Activated naive CD8-positive, alpha-beta T cell treated with anti-CD3 and anti-CD28 coated beads, Interleukin-2, amount 50 U/mL, for 24 hours (primary cell): Measurements from ENCODE around the gene DNAJB11.

Experiments
- ATAC-seq: fragments of 150-1000 bp; cut with Tn5 transposase; one replicate; pipeline ENCODE4 v1.10.0; 2021
- DNase-seq: peaks from one replicate; pipeline ENCODE4 v3.0.0; 2021
- H3K27ac Mint-ChIP-seq: one replicate; pipeline ENCODE4 v1.8.0; 2021; ENCODE audit warnings: mild to moderate bottlenecking, mixed read lengths
- H3K27me3 Mint-ChIP-seq: one replicate; pipeline ENCODE4 v1.8.0; 2021; ENCODE audit warnings: mixed read lengths
- H3K36me3 Mint-ChIP-seq: one replicate; pipeline ENCODE4 v1.8.0; 2021; ENCODE audit warnings: low read depth, mixed read lengths
- H3K4me1 Mint-ChIP-seq: one replicate; pipeline ENCODE4 v1.8.0; 2021; ENCODE audit warnings: mixed read lengths
- H3K4me3 Mint-ChIP-seq: one replicate; pipeline ENCODE4 v1.8.0; 2021; ENCODE audit warnings: mild to moderate bottlenecking, moderate library complexity, mixed read lengths
- H3K9me3 Mint-ChIP-seq: one replicate; pipeline ENCODE4 v1.8.0; 2021; ENCODE audit warnings: mixed read lengths

The DNAJB11 gene

DNA sequence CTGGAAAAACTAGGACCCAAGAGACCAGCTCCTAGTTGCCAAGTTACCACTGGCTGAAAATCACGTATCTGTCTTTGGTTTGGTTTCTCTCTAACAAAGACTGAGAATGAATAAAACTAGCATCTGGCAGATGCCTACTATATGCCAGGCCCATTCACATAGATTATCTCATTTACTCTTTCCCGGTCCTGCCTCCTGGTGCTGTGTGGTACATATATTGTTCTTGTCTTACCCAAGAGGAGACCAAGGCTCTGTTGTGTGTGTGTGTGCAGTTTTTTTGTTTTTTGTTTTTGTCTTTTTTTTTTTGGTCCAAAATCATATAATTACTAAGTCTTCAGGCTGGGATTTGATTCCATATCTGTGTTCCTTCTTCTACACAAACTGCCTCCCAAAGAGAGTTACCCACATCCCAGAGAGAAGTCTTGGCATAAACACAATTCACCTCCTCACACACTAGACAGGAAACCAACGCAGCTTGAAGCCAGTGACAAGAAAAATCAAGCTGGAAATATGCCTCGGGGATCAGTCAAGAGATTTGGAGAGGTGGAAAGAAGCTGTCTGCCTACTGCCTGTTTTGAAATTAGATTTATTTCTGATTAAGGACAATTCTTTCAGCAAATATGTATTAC is 43.2 kb downstream of the DNAJB11 start:
- H3K27ac Mint-ChIP-seq = no peak overlapping the region
- H3K9me3 Mint-ChIP-seq = no peaks in the 10 kb centered on the region
- no peak for DNase-seq
- H3K36me3 Mint-ChIP-seq = no peaks in the 10 kb centered on the region
- no peak overlapping the region for H3K4me3 Mint-ChIP-seq
- H3K27me3 Mint-ChIP-seq = peaks cover 37% of the 10 kb centered on the region
- ATAC-seq = no peak
- H3K4me1 Mint-ChIP-seq = peaks cover 26% of the 10 kb centered on the region

DNA sequence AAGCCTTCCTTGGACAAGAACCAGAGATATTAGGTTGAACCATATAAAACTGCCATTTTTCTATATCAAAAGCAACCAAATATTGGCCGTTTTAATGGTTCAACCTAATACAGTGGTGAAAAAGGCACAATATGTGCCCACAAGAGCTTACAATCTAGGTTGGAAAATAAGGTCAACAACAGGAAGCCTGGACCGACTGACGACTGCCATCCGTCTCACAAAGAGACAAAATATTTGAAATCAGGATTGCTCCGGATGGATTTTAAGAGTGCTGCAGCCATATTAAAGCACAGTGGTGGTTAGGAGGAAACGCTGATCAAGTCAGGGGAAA is 43.7 kb downstream of the DNAJB11 start:
- DNase-seq (no peak), ATAC-seq (no peak)
- no peaks in the 10 kb centered on the region for H3K36me3 Mint-ChIP-seq
- H3K9me3 Mint-ChIP-seq = no peaks in the 10 kb centered on the region
- peak overlapping the region; percentile 30 for H3K4me3 Mint-ChIP-seq
- peaks cover 26% of the 10 kb centered on the region for H3K4me1 Mint-ChIP-seq
- no peak overlapping the region for H3K27ac Mint-ChIP-seq
- H3K27me3 Mint-ChIP-seq = peaks cover 38% of the 10 kb centered on the region

DNA sequence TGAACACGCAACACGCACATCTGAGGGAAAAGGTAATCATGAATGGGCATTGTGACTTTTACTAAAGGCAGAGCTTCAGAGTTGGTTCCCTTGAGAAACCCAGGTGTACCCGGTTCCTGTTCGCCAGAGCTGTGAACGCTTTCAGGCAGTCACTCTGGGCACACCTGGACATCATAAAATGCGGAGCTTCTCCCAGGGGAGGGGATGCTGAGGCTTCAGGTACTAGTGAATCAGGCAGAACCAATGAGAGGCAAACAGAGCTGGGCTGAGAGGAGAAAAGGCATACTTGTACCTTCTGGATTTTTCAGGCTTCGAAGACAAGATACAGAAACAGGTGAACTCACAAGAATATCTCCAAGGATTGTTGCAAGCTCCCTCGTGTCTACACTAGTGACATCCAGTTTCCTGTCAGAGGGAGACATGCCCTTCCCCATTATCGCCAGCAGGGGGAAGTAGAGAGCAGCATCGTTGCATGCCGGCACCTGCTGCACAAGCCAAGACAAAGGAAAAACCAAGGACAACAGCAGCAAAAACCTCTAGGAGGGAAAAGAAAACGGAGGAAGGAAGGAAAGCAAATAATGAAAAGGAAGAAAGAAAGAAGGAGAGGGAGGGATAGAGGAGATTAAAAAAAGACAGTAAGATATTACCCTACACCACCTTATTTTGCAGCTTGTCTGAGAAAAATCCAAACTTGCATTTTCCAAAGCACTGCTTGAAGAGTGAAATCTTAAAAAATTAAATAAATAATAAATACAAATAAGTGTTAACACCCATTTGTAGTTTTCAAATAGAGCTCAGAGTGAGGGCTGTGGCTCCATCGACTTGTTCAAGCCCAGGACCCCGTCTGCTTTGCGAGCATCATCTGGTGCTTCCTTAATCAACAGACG is 44.3 kb downstream of the DNAJB11 start:
- Mint-ChIP-seq H3K27ac (peak overlapping the region; percentile 7), H3K27me3 (peaks cover 41% of the 10 kb centered on the region), H3K9me3 (no peaks in the 10 kb centered on the region), H3K4me3 (peak overlapping the region; percentile 30), H3K36me3 (no peaks in the 10 kb centered on the region), H3K4me1 (peaks cover 26% of the 10 kb centered on the region)
- DNase-seq (peak; percentile 78), ATAC-seq (peak; percentile 45)

DNA sequence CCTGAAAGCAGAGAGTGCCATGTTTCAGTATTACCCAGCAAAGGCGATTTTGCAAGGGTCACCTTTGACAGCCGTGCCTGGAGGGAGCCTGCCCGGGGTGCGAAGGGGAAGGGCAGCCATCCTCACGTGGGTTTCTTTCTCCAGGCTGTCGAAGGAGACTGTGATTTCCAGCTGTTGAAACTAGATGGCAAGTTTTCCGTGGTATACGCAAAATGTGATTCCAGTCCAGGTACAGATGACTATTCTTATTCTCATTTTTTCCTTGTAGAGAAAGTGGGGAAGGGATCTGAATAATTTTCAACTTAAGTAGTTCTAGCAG is 45.7 kb downstream of the DNAJB11 start:
- peaks cover 26% of the 10 kb centered on the region for H3K4me1 Mint-ChIP-seq
- DNase-seq (no peak), ATAC-seq (no peak)
- no peaks in the 10 kb centered on the region for H3K9me3 Mint-ChIP-seq
- H3K27me3 Mint-ChIP-seq = peaks cover 46% of the 10 kb centered on the region
- H3K4me3 Mint-ChIP-seq = no peak overlapping the region
- no peaks in the 10 kb centered on the region for H3K36me3 Mint-ChIP-seq
- no peak overlapping the region for H3K27ac Mint-ChIP-seq

DNA sequence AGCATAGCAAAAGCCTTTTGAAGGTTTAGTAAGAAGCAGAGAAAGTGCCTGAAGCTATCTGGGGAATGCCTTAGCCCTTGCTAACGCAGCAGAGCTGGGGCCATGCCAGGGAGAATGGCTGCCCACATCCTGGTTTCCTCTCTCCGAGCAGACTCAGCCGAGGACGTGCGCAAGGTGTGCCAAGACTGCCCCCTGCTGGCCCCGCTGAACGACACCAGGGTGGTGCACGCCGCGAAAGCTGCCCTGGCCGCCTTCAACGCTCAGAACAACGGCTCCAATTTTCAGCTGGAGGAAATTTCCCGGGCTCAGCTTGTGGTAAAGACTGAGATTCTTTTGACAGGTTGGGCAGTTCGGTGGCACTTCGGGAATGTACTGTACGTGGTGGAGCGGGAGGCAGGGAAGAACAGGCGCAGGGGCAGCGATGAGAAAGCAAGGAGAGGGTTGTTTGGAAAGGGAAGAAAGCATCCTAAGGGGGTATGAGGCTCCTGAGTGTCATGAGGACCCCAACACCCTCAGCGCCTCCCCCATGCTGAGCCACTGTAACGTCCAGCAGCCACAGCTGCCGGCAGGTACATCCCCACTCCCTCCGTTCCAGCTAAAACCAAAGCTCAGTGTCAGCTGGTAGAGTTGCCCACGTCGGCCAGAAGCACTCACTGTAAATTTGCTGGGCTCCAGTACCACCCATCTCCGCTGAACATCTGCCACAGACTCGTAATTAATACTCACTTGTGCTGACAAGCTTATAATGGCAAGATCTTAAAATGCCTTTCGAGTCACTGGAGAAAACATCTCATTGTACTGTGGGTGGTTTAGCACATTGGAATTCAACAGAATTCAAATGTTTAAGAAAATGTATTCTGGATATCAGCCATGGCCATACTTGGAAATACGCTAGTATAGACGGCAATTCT is 46.8 kb downstream of the DNAJB11 start:
- Mint-ChIP-seq H3K27me3 (peaks cover 48% of the 10 kb centered on the region), H3K27ac (no peak overlapping the region), H3K36me3 (no peaks in the 10 kb centered on the region), H3K4me1 (peaks cover 26% of the 10 kb centered on the region), H3K9me3 (no peaks in the 10 kb centered on the region), H3K4me3 (peak overlapping the region; percentile 66)
- DNase-seq = peak; percentile 88
- ATAC-seq = peak; percentile 98

DNA sequence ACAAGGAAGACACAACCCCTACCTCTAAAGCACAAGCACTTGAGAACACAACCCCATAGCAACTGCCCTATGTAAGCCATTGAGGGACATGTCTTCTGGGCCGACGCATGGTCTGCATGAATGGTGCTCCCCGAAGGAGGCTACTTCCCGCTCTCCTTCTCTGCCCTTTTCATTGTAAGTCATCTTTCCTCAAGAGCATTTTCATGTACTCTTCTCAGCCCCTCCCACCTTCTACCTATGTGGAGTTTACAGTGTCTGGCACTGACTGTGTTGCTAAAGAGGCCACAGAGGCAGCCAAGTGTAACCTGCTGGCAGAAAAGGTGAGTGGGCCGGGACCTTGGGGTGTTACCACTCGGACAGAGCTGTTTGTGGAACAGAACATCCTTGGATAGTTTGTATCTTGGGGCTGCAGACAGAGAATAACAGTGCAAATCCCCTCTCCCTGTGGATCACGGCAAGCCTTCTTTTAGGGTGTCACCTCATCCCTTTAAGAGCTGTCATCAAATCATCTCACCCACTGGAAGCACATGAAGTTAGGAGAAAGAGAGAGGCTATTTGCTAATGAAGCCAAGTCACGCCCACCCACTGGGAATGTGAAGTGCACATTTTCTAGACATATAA is 47.9 kb downstream of the DNAJB11 start:
- Mint-ChIP-seq H3K27me3 (peaks cover 40% of the 10 kb centered on the region), H3K27ac (no peak overlapping the region), H3K9me3 (no peaks in the 10 kb centered on the region), H3K36me3 (no peaks in the 10 kb centered on the region), H3K4me3 (no peak overlapping the region), H3K4me1 (peaks cover 26% of the 10 kb centered on the region)
- no peak for DNase-seq
- ATAC-seq = no peak

DNA sequence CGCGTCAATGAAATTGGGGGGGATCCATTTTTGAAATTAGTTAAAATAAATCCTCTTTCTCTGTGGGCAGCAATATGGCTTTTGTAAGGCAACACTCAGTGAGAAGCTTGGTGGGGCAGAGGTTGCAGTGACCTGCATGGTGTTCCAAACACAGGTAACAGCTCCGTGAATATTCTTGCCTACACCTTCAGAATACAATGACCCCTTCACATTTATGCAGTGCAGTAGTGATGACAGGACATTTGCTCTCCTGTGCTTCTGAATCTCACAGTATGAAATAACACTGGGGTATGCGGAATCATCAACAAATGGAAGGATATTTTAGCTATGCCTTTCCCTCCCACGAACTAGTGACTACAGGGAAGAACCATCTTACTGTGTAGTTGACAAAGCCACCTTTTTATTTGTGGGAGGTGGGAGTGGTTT is 49.3 kb downstream of the DNAJB11 start:
- Mint-ChIP-seq H3K4me3 (no peak overlapping the region), H3K27ac (no peak overlapping the region), H3K9me3 (no peaks in the 10 kb centered on the region), H3K4me1 (peaks cover 20% of the 10 kb centered on the region), H3K36me3 (no peaks in the 10 kb centered on the region), H3K27me3 (peaks cover 34% of the 10 kb centered on the region)
- ATAC-seq (no peak), DNase-seq (no peak)

DNA sequence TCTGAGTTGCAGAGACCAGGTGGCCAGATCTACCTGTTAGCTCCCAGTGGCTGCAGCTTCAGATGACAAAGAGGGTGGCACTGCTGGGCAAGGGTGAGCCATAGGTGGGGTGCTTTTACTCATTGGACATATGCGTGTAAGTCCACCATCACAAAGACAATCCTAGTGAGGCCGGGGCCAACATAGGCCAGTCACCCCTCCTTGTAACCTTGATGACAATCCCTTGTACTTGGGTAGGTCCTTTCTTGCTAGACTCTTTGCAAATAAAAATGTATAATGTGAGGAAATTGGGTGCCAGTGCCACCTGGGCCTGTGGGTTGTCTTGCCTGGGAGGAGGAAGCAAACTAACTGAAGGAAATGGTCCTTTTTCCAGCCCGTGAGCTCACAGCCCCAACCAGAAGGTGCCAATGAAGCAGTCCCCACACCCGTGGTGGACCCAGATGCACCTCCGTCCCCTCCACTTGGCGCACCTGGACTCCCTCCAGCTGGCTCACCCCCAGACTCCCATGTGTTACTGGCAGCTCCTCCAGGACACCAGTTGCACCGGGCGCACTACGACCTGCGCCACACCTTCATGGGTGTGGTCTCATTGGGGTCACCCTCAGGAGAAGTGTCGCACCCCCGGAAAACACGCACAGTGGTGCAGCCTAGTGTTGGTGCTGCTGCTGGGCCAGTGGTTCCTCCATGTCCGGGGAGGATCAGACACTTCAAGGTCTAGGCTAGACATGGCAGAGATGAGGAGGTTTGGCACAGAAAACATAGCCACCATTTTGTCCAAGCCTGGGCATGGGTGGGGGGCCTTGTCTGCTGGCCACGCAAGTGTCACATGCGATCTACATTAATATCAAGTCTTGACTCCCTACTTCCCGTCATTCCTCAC is 49.9 kb downstream of the DNAJB11 start:
- ATAC-seq = no peak
- Mint-ChIP-seq H3K4me3 (no peak overlapping the region), H3K27me3 (peaks cover 32% of the 10 kb centered on the region), H3K36me3 (no peaks in the 10 kb centered on the region), H3K27ac (no peak overlapping the region), H3K9me3 (no peaks in the 10 kb centered on the region), H3K4me1 (peaks cover 18% of the 10 kb centered on the region)
- no peak for DNase-seq

DNA sequence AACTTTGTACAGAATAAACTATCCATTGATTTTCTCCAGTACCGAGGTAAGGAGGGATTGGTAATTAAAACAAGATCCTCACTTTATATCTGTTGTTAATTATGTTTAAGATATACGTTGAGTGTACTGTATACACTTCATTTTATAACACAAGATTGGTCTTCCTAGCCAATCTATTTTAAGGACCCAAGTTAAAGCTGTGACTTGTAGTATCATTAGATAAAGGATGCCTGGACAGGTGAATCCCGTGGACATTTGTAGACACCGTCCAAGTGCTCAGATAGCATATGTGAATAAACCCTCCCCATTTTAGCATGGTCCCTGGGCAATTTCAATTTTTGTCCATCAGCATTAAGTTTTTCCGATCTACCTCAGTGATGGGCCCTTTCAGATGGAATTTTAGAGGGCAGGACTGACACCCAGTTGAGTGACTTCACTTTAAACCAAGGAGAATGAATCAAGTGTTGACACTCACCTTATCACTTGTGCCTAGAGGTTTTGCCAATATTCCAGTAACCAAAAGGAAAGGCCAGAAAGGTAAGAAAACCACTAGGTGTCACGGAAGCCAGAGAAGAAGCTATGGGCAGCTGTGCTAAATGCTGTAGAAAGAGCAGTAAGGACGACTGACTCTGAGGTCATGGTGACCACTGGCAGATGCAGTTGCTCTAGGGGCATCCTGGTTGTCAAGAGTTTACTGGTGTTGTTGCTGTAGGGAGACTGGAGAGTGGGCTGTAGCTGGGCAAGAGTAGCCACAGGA is 51.6 kb downstream of the DNAJB11 start:
- no peak for ATAC-seq

DNA sequence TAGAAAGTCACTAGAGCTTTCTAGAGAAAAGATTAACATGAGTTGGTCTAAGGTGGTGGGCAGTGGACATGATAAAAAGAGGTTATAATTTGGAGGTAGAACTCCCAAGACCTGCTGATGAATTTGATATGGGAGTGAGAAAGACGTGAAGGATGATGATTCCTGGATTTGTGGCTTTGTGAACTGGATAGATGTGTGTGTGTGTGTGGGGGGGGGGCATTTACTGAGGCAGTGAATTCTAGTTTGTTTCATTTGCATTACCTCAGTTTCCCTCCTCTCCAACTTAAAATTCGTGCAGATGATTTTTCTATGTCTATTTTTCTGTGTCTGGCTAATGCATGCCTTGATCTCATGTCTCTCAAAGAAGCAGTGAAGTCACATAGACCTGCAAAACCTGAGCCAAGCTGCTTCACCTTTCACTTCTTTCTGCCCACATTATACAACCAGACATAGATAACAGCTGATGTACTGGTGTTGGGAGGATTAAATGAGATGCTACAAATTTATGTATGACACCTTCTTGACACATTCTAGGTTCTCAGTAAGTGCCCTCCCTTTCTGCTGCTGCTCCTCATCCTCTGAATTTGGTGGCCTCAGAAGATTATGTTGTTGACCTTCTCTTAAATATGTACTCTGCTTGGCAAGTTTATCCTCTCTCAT is 52.3 kb downstream of the DNAJB11 start:
- Mint-ChIP-seq H3K4me1 (peaks cover 2% of the 10 kb centered on the region), H3K36me3 (no peaks in the 10 kb centered on the region), H3K27me3 (peaks cover 25% of the 10 kb centered on the region), H3K4me3 (no peak overlapping the region), H3K9me3 (no peaks in the 10 kb centered on the region), H3K27ac (no peak overlapping the region)
- no peak for DNase-seq
- no peak for ATAC-seq

More for the DNA sequence above, 51.6 kb downstream of the DNAJB11 start:
- DNase-seq = no peak
- Mint-ChIP-seq H3K4me1 (peaks cover 8% of the 10 kb centered on the region), H3K9me3 (no peaks in the 10 kb centered on the region), H3K36me3 (no peaks in the 10 kb centered on the region), H3K27ac (no peak overlapping the region), H3K27me3 (peaks cover 31% of the 10 kb centered on the region), H3K4me3 (no peak overlapping the region)

DNA sequence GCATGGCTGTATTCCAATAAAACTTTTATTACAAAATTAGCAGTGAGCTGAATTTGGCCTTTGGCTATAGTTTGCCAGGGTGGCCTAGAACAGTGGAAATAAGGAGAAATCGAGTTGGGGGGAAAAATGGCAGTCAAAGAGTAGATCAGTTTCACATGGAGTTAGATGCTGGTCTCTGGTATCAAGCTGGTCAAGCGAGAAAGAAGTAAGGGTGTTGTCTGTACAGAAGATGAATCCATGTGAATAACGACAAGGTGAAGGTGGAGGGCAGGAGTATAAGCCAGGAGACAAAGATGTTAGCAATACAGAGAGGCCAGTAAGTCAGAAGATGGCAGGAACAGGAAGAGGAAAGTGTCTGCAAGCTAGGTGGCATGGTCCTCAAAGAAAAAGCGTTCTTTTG is 54.1 kb downstream of the DNAJB11 start:
- H3K36me3 Mint-ChIP-seq = no peaks in the 10 kb centered on the region
- H3K4me3 Mint-ChIP-seq = no peak overlapping the region
- H3K9me3 Mint-ChIP-seq = no peaks in the 10 kb centered on the region
- peaks cover 13% of the 10 kb centered on the region for H3K27me3 Mint-ChIP-seq
- H3K27ac Mint-ChIP-seq = no peak overlapping the region
- DNase-seq (no peak), ATAC-seq (no peak)
- H3K4me1 Mint-ChIP-seq = no peaks in the 10 kb centered on the region

DNA sequence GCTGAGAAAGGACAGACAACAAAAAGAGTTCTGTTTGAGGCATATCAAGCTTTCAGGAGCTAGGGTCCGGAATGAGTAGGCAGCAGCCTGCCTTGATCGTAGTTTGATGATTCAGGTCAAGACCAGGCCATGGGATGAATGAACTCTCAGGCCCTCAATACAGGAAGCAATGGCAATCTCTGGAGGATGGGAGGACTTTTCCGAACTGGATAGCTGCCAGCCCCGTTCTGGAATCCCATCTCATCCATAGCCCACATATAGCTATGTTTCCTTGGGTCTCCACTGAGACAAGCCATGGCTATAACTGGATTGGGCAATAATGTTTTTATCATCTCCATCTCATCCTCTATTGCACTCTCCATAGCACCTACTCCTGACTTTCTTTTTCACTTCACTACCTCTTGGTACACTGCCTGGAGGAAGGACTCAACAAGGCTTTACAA is 55.1 kb downstream of the DNAJB11 start:
- H3K27ac Mint-ChIP-seq = no peak overlapping the region
- H3K9me3 Mint-ChIP-seq = no peaks in the 10 kb centered on the region
- peaks cover 14% of the 10 kb centered on the region for H3K27me3 Mint-ChIP-seq
- no peak for ATAC-seq
- no peak overlapping the region for H3K4me3 Mint-ChIP-seq
- DNase-seq = no peak
- H3K36me3 Mint-ChIP-seq = no peaks in the 10 kb centered on the region
- no peaks in the 10 kb centered on the region for H3K4me1 Mint-ChIP-seq
